Activated CD8-positive, alpha-beta memory T cell treated with anti-CD3 and anti-CD28 coated beads for 1 hour (primary cell): ENCODE data around the gene VTI1B.
"Not testable (repeated sequence)": the region's sequence is repeated elsewhere in the genome, so short reads cannot be mapped to it uniquely, and the experiment has no call there.

ENCODE experiments used
- DNase-seq, 2 donors: peaks; one replicate each; pipeline ENCODE4 v3.0.0-alpha.2; 2020; ENCODE audit warnings: low read depth in 1 of 2; ENCODE audit errors: extremely low read depth in 1 of 2

Gene VTI1B

DNA sequence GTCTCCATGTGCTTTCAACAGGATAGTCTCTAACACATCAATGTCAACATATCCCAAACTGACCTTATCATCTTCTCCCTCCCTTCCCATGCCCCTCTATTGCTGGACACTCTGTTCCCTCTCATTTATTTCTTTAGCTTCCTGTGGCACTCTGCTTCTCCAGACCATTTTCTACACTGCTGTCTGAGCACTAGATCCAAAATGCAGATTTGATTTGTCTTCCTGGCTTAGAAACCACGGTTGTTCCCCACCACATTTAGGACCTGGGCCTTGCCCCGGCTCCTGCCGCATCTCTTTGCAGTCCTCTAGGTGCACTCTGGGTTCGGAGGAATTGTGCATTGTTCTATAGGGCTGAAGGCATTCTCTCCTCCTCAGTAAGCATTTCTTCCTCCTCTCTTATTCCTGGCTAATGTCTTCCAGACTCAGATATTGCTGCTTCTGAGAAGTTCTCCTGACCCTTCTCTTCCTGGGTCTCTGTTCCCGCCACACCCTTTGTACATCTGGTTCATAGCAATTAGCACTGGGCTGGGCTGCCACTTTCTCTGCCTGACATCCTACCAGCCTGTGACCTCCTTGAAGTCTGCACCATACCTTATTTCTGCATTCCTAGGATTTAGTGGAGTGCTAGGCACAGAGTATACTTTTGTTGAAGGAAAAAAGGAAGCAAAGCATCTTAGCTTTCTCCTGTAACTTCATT, 40.8 kb downstream of the VTI1B start:
- DNase-seq, result no peak

- DNase-seq, result no peak
Observed at GRCh38 chr14:67630938-67631337, 43.5 kb downstream of the VTI1B start.

GRCh38 chr14:67630186-67630585, 44.2 kb downstream of the VTI1B start:
- no peak for DNase-seq

DNA sequence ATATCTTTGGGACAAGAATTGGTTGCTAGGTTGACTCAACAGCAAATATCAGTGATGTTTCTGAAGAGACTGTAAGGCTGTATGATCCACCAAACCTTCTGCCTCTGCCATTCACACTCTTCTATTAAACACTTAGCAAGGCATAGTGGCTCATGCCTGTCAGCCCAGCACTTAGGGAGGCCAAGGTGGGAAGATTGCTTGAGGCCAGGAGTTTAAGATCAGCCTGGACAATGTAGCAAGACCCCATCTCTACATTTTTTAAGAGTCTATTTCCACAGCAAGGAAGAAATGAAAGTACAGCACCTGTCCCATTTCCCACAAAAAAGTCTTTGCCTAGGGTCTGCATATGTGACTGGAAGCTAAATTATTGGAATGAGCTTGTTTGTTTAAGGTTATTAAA, 46.9 kb downstream of the VTI1B start:
- DNase-seq, result no peak

DNA sequence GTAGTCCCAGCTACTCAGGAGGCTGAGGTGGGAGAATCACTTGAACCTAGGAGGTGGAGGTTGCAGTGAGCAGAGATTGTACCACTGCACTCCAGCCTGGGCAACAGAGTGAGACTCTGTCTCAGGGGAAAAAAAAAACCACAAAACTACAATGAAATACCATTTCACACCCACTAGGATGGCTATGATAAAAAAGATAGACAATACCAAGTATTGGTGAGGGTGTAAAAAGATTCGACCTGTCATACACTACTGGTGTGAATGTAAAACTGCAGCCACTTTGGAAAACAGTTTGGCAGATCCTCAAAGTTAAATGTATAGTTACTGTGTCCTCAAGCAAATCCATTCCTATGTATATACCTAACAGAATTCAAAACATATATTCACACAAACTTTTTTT, 48.3 kb downstream of the VTI1B start:
- not testable (repeated sequence) for DNase-seq

DNA sequence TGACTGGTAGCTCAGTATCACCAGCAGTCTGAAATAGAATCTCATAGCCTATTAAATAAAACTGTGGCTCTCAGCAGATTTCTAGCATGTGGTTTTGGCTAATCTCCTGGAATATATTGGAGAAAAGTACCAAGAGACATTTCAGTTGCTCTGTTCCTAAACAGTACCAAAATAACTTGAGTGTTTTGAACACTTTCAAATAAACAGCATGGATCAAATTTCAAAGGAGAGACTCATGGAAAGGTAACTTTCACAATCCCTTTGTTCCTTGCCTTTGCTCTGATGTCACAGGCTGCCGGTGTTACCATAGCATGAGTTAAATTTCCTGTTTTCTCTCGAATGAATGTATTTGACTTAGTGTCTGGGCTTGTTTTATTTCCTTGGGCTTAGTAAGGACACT, 51.3 kb downstream of the VTI1B start:
- no peak for DNase-seq

DNA sequence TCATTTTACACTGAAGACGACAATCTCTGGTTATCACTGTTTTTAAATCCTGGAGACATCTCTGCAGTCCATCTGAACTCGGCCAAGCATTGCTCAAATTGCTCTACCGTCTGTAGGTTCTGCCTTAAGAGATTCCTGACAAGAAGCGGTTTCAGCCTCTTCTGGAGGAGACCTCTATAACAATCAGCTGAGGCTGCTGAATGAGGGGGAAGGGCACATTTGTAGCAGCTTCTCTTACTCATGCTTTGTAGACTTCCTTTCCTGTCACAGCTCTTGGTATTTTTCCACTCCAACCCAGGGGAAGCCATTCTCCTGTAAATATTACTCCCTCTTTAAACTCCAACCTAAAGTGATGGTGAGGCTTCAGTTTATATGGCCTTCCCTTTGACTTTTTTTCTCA, 51.8 kb downstream of the VTI1B start:
- no peak for DNase-seq

DNA sequence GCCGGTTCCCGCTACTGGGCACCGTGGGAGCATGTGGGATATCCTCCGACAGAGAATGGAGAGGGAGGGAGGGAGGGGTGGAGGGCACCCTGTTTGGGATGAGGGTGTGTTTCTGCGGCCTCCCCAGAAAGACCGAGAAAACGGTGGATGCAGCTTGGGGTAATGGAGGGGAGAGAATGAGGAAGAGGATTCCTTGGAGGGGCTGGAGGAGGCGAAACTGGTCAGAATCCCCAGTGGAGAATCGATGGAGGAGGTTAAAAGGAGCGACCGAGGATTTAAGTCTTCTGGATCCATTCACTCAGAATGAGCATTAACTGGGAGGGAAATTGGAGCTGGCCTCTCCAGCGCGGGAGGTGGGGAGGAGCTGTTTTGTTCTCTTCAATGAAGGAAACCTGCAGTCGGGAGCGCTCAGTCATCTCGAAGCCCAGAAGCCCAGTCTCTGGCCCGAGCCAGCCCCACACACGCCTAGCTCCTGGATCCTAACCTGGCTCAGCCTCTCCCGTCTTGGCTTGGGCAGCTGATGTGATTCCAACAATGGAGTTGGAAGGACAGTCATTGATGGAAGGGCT, 54.1 kb downstream of the VTI1B start:
- no peak for DNase-seq

GRCh38 chr14:67619446-67620216, 54.8 kb downstream of the VTI1B start, which contains the start of gene ARG2:
ARG2 (plus strand) TSS chr14:67619920; CDS start chr14:67619978, 58 bp downstream.
- peak; percentile 97 to 98 for DNase-seq

- no peak for DNase-seq
Observed at GRCh38 chr14:67618617-67619063, 55.8 kb downstream of the VTI1B start.

GRCh38 chr14:67610491-67610890, 63.9 kb downstream of the VTI1B start:
- DNase-seq, result no peak

DNA sequence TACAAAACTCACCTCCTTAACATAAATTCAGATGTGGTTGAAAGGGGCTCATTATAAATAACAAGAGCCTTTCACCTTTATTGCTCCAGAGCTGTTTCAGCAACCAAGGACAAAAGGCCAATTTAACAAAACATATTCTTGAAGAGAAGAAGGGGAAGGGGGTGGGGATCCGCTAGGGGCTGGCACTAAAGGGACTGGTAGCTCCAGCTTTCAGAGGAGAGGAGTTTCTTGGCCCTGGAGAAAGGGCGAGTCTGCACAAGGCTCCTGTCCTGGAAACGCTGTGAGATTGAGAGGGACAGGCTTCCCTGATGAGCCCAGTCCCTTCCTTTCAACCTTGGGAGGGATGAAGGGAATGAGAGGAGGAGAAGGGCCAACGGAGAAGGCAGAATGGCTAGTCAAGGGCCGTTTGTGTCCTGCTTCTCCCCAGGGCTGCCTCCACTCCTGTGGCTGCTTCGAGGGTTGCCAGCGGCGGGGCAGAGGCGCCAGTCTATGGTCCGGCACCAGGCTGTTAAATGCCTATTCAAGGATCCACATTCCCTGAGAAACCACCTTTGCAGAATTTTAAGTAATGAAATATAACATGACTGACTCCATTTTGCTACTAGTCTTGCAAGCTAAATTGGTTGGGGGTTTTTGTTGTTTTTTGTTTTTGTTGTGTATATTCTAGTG, 64.7 kb downstream of the VTI1B start:
- no peak for DNase-seq

DNA sequence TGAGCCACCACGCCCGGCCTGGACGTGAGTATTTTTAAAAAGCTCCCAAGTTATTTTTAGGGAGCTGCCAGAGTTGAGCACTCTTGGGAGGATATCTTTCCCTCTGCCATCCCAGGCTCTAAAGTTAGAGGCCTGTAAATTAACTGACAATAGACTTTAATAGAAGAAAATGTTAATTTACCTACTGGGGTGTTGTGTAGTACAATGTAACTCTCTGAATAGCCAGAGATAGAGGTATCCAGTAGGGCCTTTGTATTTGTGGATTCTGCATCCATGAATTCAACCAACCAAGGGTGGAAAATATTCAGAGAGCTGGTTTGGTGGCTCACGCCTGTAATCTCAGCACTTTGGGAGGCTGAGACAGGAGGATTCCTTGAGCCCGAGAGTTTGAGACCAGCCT, 66.8 kb downstream of the VTI1B start:
- no peak for DNase-seq

DNA sequence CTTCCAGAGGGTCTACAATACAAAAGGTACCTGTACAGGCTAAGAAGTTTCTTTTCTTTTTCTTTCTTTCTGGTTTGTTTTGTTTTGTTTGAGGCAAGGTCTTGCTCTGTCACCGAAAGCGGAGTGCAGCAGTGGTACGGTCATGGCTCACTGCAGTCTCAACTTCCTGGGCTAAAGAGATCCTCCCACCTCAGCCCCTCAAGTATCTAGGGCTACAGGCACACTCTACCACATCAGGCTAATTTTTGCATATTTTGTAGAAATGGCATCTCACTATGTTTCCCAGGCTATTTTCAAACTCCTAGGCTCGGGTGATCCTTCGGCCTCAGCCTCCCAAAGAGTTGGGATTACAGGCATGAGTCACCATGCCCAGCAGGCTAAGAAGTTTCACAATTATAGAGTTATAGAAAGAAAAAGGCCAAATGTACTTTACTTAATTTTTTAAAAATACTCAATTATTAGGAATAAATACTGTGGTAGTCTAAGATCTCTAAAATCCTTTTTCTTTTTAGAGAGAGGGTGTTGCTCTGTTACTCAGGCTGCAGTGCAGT, 71.4 kb downstream of the VTI1B start:
- no peak for DNase-seq

DNA sequence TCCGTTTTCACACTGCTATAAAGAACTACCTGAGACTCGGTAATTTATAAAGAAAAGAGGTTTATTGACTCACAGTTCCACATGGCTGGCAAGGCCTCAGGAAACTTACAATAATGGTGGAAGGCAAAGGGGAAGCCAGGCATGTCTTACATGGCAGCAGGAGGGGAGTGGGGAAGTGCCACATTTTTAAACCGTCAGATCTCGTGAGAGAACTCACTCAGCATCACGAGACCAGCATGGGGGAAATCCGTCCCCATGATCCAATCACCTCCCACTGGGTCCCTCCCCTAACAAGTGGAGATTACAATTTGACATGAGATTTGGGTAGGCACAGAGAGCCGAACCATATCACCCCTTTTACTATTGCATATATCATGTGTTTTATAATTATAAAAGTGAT, 72.4 kb downstream of the VTI1B start:
- no peak for DNase-seq

GRCh38 chr14:67600562-67600974, 73.9 kb downstream of the VTI1B start:
- not testable (repeated sequence) for DNase-seq

DNA sequence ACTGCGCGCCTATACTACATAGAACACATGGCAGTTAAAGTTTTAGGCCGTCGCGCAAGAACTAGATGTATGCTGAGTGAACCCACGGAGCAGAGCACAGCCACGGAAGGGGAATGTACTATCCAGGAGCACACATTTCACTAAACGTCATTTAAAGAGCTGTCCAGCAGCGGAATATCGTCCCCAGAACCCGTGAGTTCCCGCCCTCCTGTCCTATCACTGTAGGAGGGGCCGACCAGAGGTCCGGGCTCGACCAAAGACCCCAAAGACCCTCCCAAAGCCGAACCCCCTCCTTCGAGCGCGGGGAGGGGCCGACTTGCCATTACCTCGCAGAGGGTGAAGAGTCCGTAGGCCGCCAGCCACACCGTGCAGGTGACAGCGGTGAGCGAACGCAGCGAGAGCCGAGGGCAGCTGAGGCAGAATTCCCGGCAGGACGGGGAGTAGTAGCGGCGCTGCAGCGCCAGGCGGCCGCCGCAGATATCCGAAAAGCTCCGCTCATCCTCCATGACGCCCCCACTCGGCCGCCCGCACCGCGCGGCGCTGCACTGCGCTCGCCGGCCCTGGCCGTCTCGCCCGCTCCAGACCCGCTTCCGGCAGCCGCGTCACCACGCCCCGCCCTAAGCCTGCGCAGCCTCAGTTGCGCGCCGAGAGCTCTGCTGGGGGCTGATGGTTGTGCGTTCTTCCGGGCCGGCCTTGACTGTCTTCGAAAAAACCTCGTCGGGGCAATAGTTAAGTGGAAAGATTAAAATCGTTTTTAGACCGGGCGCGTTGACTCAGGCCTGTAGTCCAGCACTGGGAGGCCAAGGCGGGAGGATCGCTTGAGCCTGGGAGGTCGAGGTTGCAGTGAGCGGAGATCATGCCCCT, 74.5 kb downstream of the VTI1B start, which contains the start of gene PIGH:
PIGH (minus strand) TSS at position 571 of the 864 bp plus-strand sequence; CDS start at position 506, 65 bp downstream.
- DNase-seq, result peak; percentile 82 to 91
